ENCODE results near the gene GUF1. TPM values are rescaled to one million over a fixed set of nuclear protein-coding genes. Genes with fewer than 3 reads are reported as not detected.

Gene GUF1
- total and polyA plus RNA-seq, 2 of the 13 experiments (the other 11 are each of a cell fraction or from before 2014, with no cell fraction given) = 10.3 to 24.6 TPM

- TF ChIP-seq IRF1 (CRISPR knock-in tag; IDR thresholded peaks at IDR 0.05; ENCODE audit: low read depth) (no peak), ZNF780A (CRISPR knock-in tag; IDR thresholded peaks at IDR 0.05) (no peak), EZH2 (conservative IDR thresholded peaks at IDR 0.05; ENCODE audit: low read depth, low read length) (no peak), ISX (CRISPR knock-in tag; conservative IDR thresholded peaks at IDR 0.05) (0 out of 2 replicates have a peak, but pooled peaks have one; percentile 79), KDM1A (CRISPR knock-in tag; IDR thresholded peaks at IDR 0.05) (no peak), KLF16 (CRISPR knock-in tag; IDR thresholded peaks at IDR 0.05) (peak in 1 of 2 experiments; percentile 67; a peak in 2 of 4 replicates), AGO1 (IDR thresholded peaks at IDR 0.05; ENCODE audit: low read depth, low read length, poor library complexity, severe bottlenecking) (no peak), ZFP41 (CRISPR knock-in tag; IDR thresholded peaks at IDR 0.05; ENCODE audit: borderline replicate concordance) (peak; percentile 83; the same call in 1 of the 2 replicates), ZFP1 (CRISPR knock-in tag; IDR thresholded peaks at IDR 0.05) (no peak), ZNF44 (CRISPR knock-in tag; IDR thresholded peaks at IDR 0.05) (0 out of 2 replicates have a peak, but pooled peaks have one; percentile 57), TIGD3 (CRISPR knock-in tag; IDR thresholded peaks at IDR 0.05; ENCODE audit: borderline replicate concordance) (no peak), ZNF644 (CRISPR knock-in tag; IDR thresholded peaks at IDR 0.05; ENCODE audit: low read depth) (0 out of 2 replicates have a peak, but pooled peaks have one; percentile 9), BORCS8-MEF2B (CRISPR knock-in tag; IDR thresholded peaks at IDR 0.05) (peak; percentile 67), ZNF672 (CRISPR knock-in tag; IDR thresholded peaks at IDR 0.05) (no peak), ZBTB7B (CRISPR knock-in tag; IDR thresholded peaks at IDR 0.05) (no peak), ETS1 (CRISPR knock-in tag; IDR thresholded peaks at IDR 0.05) (peak; percentile 66; the same call in 1 of the 2 replicates), ZNF232 (CRISPR knock-in tag; IDR thresholded peaks at IDR 0.05; ENCODE audit: borderline replicate concordance) (0 out of 2 replicates have a peak, but pooled peaks have one; percentile 33), RFXANK (CRISPR knock-in tag; IDR thresholded peaks at IDR 0.05) (no peak), ATF2 (CRISPR knock-in tag; IDR thresholded peaks at IDR 0.05) (peak; percentile 25; the same call in 1 of the 2 replicates), JUNB (CRISPR knock-in tag; IDR thresholded peaks at IDR 0.05; ENCODE audit: borderline replicate concordance) (no peak), TBP (CRISPR knock-in tag; IDR thresholded peaks at IDR 0.05) (no peak), ZFY (CRISPR knock-in tag; IDR thresholded peaks at IDR 0.05) (peak; percentile 74), ZNF326 (CRISPR knock-in tag; IDR thresholded peaks at IDR 0.05; ENCODE audit: borderline replicate concordance) (no peak), SMAD1 (CRISPR knock-in tag; IDR thresholded peaks at IDR 0.05; ENCODE audit: borderline replicate concordance, low read depth) (no peak)
These were observed 48.0 kb downstream of the GUF1 start, which contains the start of gene GNPDA2 (continued) for GRCh38 chr4:44726038-44726871.

Measured in HepG2 (cell line).